CD14-positive monocyte (primary cell): ENCODE data around the gene HOXC9. TPM values are rescaled to one million over a fixed set of nuclear protein-coding genes. Genes with fewer than 3 reads are reported as not detected.

Experiments
- DNase-seq, 3 donors: peaks; one replicate each; pipeline ENCODE4 v3.0.0-alpha.2; 2011 to 2022
- H2AFZ ChIP-seq: 2 replicates; pipeline ENCODE4 v1.6.0; 2012; ENCODE audit warnings: mild to moderate bottlenecking, low read depth, low read length, inconsistent platforms; ENCODE audit not compliant: insufficient read depth, poor library complexity, severe bottlenecking
- H3K27ac ChIP-seq, 2 donors: 1 replicate in 1 of 2; 2 replicates in 1 of 2; pipeline ENCODE4 v1.5.1; 2012 to 2013; ENCODE audit warnings: low read length in 2 of 2, control low read depth in 1 of 2, inconsistent platforms in 1 of 2, low read depth in 1 of 2, mild to moderate bottlenecking in 1 of 2
- H3K27me3 ChIP-seq, 2 donors: one replicate each; pipeline versions ENCODE4 v1.6.0 to v1.6.1; 2011 to 2013; ENCODE audit warnings: low read length in 2 of 2; ENCODE audit not compliant: control insufficient read depth in 2 of 2, insufficient read depth in 2 of 2
- H3K36me3 ChIP-seq, 2 donors: replicated peaks in 1 of 2; 1 replicate in 1 of 2; 2 replicates in 1 of 2; pipeline versions ENCODE4 v1.5.1 to v1.6.1; 2012 to 2013; ENCODE audit warnings: low read length in 2 of 2, control low read depth in 1 of 2, inconsistent platforms in 1 of 2, mild to moderate bottlenecking in 1 of 2; ENCODE audit not compliant: insufficient read depth in 2 of 2, control insufficient read depth in 1 of 2
- H3K4me1 ChIP-seq, 2 donors: 1 replicate in 1 of 2; 2 replicates in 1 of 2; pipeline versions ENCODE4 v1.5.1 to v1.6.1; 2012 to 2013; ENCODE audit warnings: low read length in 2 of 2, control low read depth in 1 of 2, inconsistent platforms in 1 of 2, mild to moderate bottlenecking in 1 of 2, moderate library complexity in 1 of 2; ENCODE audit not compliant: insufficient read depth in 2 of 2, control insufficient read depth in 1 of 2
- H3K4me2 ChIP-seq: replicated peaks from 2 replicates; pipeline ENCODE3; 2012; ENCODE audit warnings: low read length, moderate library complexity, mild to moderate bottlenecking; ENCODE audit not compliant: poor library complexity, severe bottlenecking; ENCODE audit errors: extremely low read depth
- H3K4me3 ChIP-seq, 3 experiments: fragments of 200-600 bp in 1 of 3; sonication (generic) in 1 of 3; replicated peaks in 1 of 3; 1 replicate in 2 of 3; 2 replicates in 1 of 3; pipeline ENCODE4 v1.5.1; 2011 to 2013; ENCODE audit warnings: low read length in 3 of 3, mild to moderate bottlenecking in 3 of 3, control low read depth in 2 of 3, low read depth in 2 of 3, inconsistent platforms in 1 of 3, moderate library complexity in 1 of 3
- H3K79me2 ChIP-seq: 2 replicates; pipeline ENCODE4 v1.6.0; 2012; ENCODE audit warnings: mild to moderate bottlenecking, control low read depth, inconsistent platforms, low read length, moderate library complexity; ENCODE audit not compliant: insufficient read depth
- H3K9ac ChIP-seq: 2 replicates; pipeline ENCODE4 v1.6.0; 2017; ENCODE audit warnings: low read length, mild to moderate bottlenecking; ENCODE audit not compliant: insufficient read depth, poor library complexity, severe bottlenecking
- H3K9me3 ChIP-seq, 2 donors: replicated peaks in 1 of 2; 1 replicate in 1 of 2; 2 replicates in 1 of 2; pipeline versions ENCODE4 v1.5.1 to v1.6.1; 2012 to 2013; ENCODE audit warnings: low read length in 2 of 2, control low read depth in 1 of 2; ENCODE audit not compliant: control insufficient read depth in 1 of 2, insufficient read depth in 1 of 2
- H4K20me1 ChIP-seq: 2 replicates; pipeline ENCODE4 v1.6.0; 2012; ENCODE audit warnings: mild to moderate bottlenecking, low read length, control low read depth, moderate library complexity; ENCODE audit not compliant: insufficient read depth
- H3K27ac Mint-ChIP-seq, 7 donors: one replicate each; pipeline ENCODE4 v1.8.0; 2020; ENCODE audit warnings: mild to moderate bottlenecking in 7 of 7, mixed read lengths in 7 of 7, moderate library complexity in 6 of 7, inconsistent platforms in 2 of 7
- H3K27me3 Mint-ChIP-seq, 3 donors: one replicate each; pipeline ENCODE4 v1.8.0; 2021 to 2022; ENCODE audit warnings: low read depth in 3 of 3, mild to moderate bottlenecking in 3 of 3, mixed read lengths in 3 of 3, moderate library complexity in 3 of 3, inconsistent platforms in 1 of 3
- H3K36me3 Mint-ChIP-seq, 2 donors: one replicate each; pipeline ENCODE4 v1.8.0; 2020; ENCODE audit warnings: mixed read lengths in 2 of 2, inconsistent platforms in 1 of 2, mild to moderate bottlenecking in 1 of 2
- H3K4me1 Mint-ChIP-seq: one replicate; pipeline ENCODE4 v1.8.0; 2020; ENCODE audit warnings: mild to moderate bottlenecking, mixed read lengths
- H3K4me3 Mint-ChIP-seq, 2 donors: one replicate each; pipeline ENCODE4 v1.8.0; 2020; ENCODE audit warnings: mild to moderate bottlenecking in 2 of 2, mixed read lengths in 2 of 2, moderate library complexity in 1 of 2
- H3K9me3 Mint-ChIP-seq, 7 donors: one replicate each; pipeline ENCODE4 v1.8.0; 2020 to 2022; ENCODE audit warnings: mixed read lengths in 7 of 7, mild to moderate bottlenecking in 6 of 7, moderate library complexity in 6 of 7, inconsistent platforms in 2 of 7
- WGBS: methylation state at CpG from one replicate; pipeline ENCODE4 v1.1.5; 2013; ENCODE audit warnings: missing lambda C conversion rate; ENCODE audit not compliant: insufficient coverage; 5-methylcytosine and 5-hydroxymethylcytosine counted together
- intact Hi-C, 2 donors: fragments of 100-400 bp; cut with micrococcal nuclease; formaldehyde crosslinking; loops; one replicate each; pipeline versions ENCODE4 v1.15.0 to v1.15.1; 2023
- polyA plus RNA-seq, 3 donors: library from polyadenylated mRNA; depleted of rRNA in 1 of 3; unstranded in 2 of 3; stranded (reverse) in 1 of 3; fragments of 300-500 nt in 2 of 3; fragments of >200 nt in 1 of 3; fragmentation: Illumina TruSeq in 2 of 3; gene quantifications; 1 replicate in 2 of 3; 2 replicates in 1 of 3; pipeline ENCODE4 v1.2.3, GENCODE V29; 2012 to 2021
- TF ChIP-seq, protein P1 (sequence below): fragments of 200-600 bp; IDR thresholded peaks from one replicate; pipeline ENCODE4 v1.8.0; 2022; ENCODE audit warnings: antibody characterized with exemption, mild to moderate bottlenecking

The HOXC9 gene
- polyA plus RNA-seq, 3 donors: not detected

DNA sequence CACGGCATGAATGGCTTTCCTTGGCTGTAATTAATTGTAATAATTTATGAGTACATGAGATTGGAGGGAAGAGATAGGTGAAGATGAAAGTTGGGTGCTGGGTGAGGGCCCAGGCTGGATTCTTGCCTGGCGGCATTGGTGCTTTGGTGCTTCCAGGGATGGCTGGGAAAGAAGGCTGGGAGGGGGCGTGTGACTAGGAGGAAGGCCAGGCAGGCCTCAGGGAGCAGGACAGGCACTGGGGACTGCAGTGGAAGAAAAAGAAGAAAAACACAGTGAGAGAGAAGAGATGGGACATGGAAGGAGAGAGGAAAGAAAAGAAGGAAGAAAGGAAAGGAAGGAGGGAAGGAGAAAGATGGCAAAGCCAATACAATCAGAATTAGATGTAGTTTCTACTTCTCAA, 3.7 kb downstream of the HOXC9 start:
- intact Hi-C loops: no loop called here
- H3K36me3 ChIP-seq: no peaks in the 10 kb centered on the region
- Mint-ChIP-seq H3K4me3 (peak overlapping the region in 1 of 2 donors; percentile 77), H3K27ac (no peak overlapping the region), H3K4me1 (peaks cover 24% of the 10 kb centered on the region), H3K27me3 (peaks cover 98 to 100% (median 100%) of the 10 kb centered on the region in 3 donors), H3K36me3 (peaks cover 2 to 15% of the 10 kb centered on the region in 2 donors), H3K9me3 (peaks cover 0 to 38% (median 18%) of the 10 kb centered on the region in 7 donors)
- TF ChIP-seq, protein P1, sequence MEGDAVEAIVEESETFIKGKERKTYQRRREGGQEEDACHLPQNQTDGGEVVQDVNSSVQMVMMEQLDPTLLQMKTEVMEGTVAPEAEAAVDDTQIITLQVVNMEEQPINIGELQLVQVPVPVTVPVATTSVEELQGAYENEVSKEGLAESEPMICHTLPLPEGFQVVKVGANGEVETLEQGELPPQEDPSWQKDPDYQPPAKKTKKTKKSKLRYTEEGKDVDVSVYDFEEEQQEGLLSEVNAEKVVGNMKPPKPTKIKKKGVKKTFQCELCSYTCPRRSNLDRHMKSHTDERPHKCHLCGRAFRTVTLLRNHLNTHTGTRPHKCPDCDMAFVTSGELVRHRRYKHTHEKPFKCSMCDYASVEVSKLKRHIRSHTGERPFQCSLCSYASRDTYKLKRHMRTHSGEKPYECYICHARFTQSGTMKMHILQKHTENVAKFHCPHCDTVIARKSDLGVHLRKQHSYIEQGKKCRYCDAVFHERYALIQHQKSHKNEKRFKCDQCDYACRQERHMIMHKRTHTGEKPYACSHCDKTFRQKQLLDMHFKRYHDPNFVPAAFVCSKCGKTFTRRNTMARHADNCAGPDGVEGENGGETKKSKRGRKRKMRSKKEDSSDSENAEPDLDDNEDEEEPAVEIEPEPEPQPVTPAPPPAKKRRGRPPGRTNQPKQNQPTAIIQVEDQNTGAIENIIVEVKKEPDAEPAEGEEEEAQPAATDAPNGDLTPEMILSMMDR: no peak
- WGBS: 37% methylated on average over 3 of the region's 3 CpGs
- H3K4me3 ChIP-seq: no peak overlapping the region
- no peaks in the 10 kb centered on the region for H4K20me1 ChIP-seq
- peaks cover 5 to 67% of the 10 kb centered on the region in 2 donors for H3K9me3 ChIP-seq
- H3K27me3 ChIP-seq: peaks cover 87 to 98% of the 10 kb centered on the region in 2 donors
- H3K9ac ChIP-seq: no peak overlapping the region
- H2AFZ ChIP-seq: no peak overlapping the region
- H3K4me2 ChIP-seq: no peak overlapping the region
- H3K79me2 ChIP-seq: no peaks in the 10 kb centered on the region
- H3K4me1 ChIP-seq: peaks cover 18 to 28% of the 10 kb centered on the region in 2 donors
- H3K27ac ChIP-seq: no peak overlapping the region
- DNase-seq: no peak

DNA sequence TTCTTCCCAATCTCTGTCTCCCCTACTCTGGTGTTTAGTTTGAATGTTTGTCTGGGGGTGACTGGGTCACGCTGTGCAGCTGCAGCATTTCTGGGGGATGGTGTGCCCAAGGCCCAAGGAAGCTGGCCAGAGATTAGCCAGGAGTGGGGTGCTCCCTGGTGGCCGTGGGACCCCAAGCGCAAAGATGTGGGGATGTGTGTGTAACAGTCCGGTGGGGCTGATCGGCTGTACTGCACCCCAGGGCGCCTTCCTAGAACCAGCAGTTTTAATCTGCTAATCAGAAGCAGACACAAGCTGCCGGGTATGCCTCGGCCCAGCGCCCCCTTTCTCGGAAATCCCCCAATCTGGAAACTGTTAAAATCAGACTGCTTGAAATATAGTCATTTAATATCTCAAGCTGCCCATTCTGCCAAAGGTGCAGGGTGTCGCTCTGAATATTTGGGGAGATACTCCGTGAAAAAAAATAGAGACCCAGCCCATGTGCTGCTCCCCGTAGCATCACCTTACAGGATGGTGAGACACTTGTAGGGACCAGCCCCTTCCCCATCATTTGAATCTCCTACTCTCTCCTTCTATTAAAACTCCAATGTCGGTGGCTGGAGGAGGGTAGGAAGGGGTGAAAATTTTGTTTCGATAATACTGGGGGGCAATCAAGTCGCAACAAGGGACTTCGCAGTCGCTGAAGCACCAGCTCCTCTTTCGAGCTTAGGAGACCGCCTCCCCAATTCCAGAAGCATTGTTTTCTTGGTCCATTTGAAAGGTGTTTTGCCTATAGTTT, 4.3 kb downstream of the HOXC9 start:
- Histone ChIP-seq H3K4me1 (peaks cover 18 to 28% of the 10 kb centered on the region in 2 donors), H3K4me3 (no peak overlapping the region), H3K9me3 (peaks cover 5 to 64% of the 10 kb centered on the region in 2 donors), H2AFZ (no peak overlapping the region), H3K9ac (no peak overlapping the region), H3K27me3 (peaks cover 84 to 97% of the 10 kb centered on the region in 2 donors), H3K79me2 (no peaks in the 10 kb centered on the region), H3K4me2 (no peak overlapping the region), H3K36me3 (no peaks in the 10 kb centered on the region), H4K20me1 (no peaks in the 10 kb centered on the region), H3K27ac (no peak overlapping the region)
- peak overlapping the region in 1 of 2 donors; percentile 77 for H3K4me3 Mint-ChIP-seq
- WGBS: 13% methylated on average over 6 of the region's 20 CpGs
- TF ChIP-seq, protein P1: no peak
- H3K36me3 Mint-ChIP-seq: peaks cover 2 to 12% of the 10 kb centered on the region in 2 donors
- peaks cover 0 to 33% (median 18%) of the 10 kb centered on the region in 7 donors for H3K9me3 Mint-ChIP-seq
- peaks cover 96 to 99% (median 98%) of the 10 kb centered on the region in 3 donors for H3K27me3 Mint-ChIP-seq
- H3K27ac Mint-ChIP-seq: no peak overlapping the region
- DNase-seq: no peak
- H3K4me1 Mint-ChIP-seq: peaks cover 25% of the 10 kb centered on the region
- intact Hi-C loops: no loop called here
